ENCODE results near the gene GLYAT. TPM values are rescaled to one million over a fixed set of nuclear protein-coding genes. Genes with fewer than 3 reads are reported as not detected.
A peak's percentile ranks its signal among the peaks of the same experiment; 100 is the strongest.

Gene GLYAT
- total and polyA plus RNA-seq, 2 of the 8 experiments (the other 6 are each of a cell fraction or from before 2014, with no cell fraction given) = not detected

GRCh38 chr11:58744988-58745704, 13.4 kb upstream of the GLYAT start:
- no peak overlapping the region for H2BK5ac ChIP-seq (ENCODE audit: low read depth, low read length)
- ChIA-PET POLR2A (ENCODE audit: partially characterized antibody) (no interaction called here), CTCF (ENCODE audit: partially characterized antibody) (no interaction called here)
- no peak overlapping the region for H3K14ac ChIP-seq (ENCODE audit: insufficient read length)
- no peak overlapping the region for H4K5ac ChIP-seq (ENCODE audit: insufficient read length, low read depth, low read length)
- no peaks in the 10 kb centered on the region for H4K20me1 ChIP-seq (replicated peaks in 1 of 2; ENCODE audit: control insufficient read depth in 1 of 2, insufficient read depth in 2 of 2, low read length in 2 of 2)
- no peaks in the 10 kb centered on the region for H3K27me3 ChIP-seq (replicated peaks in 1 of 4; ENCODE audit: control insufficient read depth in 3 of 4, extremely low read depth in 1 of 4, insufficient read depth in 3 of 4, low read length in 3 of 4)
- H2BK120ac ChIP-seq (replicated peaks; ENCODE audit: low read depth, low read length) = no peak overlapping the region
- H4K91ac ChIP-seq (replicated peaks; ENCODE audit: insufficient read length, low read length) = no peak overlapping the region
- no peak for DNase-seq (ENCODE audit: low read depth in 1 of 2, low spot score in 2 of 2)
- no peak overlapping the region for H3K27ac ChIP-seq (ENCODE audit: low read depth, low read length)
- no peak overlapping the region for H2AK5ac ChIP-seq (ENCODE audit: low read depth, low read length)
- H2BK20ac ChIP-seq (ENCODE audit: low read length) = no peak overlapping the region
- H3K4me3 ChIP-seq (ENCODE audit: extremely low read depth in 1 of 4, insufficient read depth in 2 of 4, low read depth in 3 of 4, low read length in 4 of 4) = no peak overlapping the region
- no peak overlapping the region for H3K56ac ChIP-seq (replicated peaks; ENCODE audit: insufficient read length, low read depth, low read length)
- no peaks in the 10 kb centered on the region for H3K79me1 ChIP-seq (ENCODE audit: low read depth, low read length)
- H3K23ac ChIP-seq (ENCODE audit: insufficient read length) = no peak overlapping the region
- no peak for FAIRE-seq
- no peaks in the 10 kb centered on the region for H3K79me2 ChIP-seq (ENCODE audit: control insufficient read depth in 1 of 2, insufficient read depth in 2 of 2, low read length in 2 of 2)
- H2BK12ac ChIP-seq (ENCODE audit: low read depth, low read length) = no peak overlapping the region
- H4K8ac ChIP-seq (ENCODE audit: extremely low read depth, insufficient read depth, low read length) = no peak overlapping the region
- TF ChIP-seq KDM1A (IDR thresholded peaks at IDR 0.05; ENCODE audit: borderline replicate concordance, low read length) = no peak
- no peak for TF ChIP-seq KDM5A (IDR thresholded peaks at IDR 0.05; ENCODE audit: low read length)
- peak; percentile 58; the same call in 1 of the 2 replicates for TF ChIP-seq SRF (IDR thresholded peaks at IDR 0.05; ENCODE audit: low read depth, low read length)
- TF ChIP-seq JUN (IDR thresholded peaks at IDR 0.05; ENCODE audit: low read depth, low read length) = no peak
- no peaks in the 10 kb centered on the region for H3K36me3 ChIP-seq (ENCODE audit: control insufficient read depth in 2 of 4, insufficient read depth in 4 of 4, low read length in 3 of 4)
- no peak overlapping the region for H3K9ac ChIP-seq (replicated peaks in 1 of 4; ENCODE audit: extremely low read depth in 1 of 4, low read depth in 3 of 4, low read length in 3 of 4)
- no peak overlapping the region for H2BK15ac ChIP-seq (ENCODE audit: low read length)
- H3K18ac ChIP-seq (ENCODE audit: extremely low read depth, low read length) = no peak overlapping the region
- no peak overlapping the region for H3K4me2 ChIP-seq (ENCODE audit: insufficient read depth in 1 of 2, low read depth in 2 of 2, low read length in 2 of 2)
- no peak overlapping the region for H3K4ac ChIP-seq (replicated peaks; ENCODE audit: insufficient read length, low read depth, low read length)
- peaks cover 51% of the 10 kb centered on the region in 2 experiments for H3K9me3 ChIP-seq (ENCODE audit: insufficient read depth in 2 of 2, low read depth in 1 of 2, low read length in 1 of 2)
- no peaks in the 10 kb centered on the region for H3K4me1 ChIP-seq (replicated peaks in 1 of 4; ENCODE audit: control insufficient read depth in 3 of 4, insufficient read depth in 4 of 4, low read length in 3 of 4)
- H2AFZ ChIP-seq (ENCODE audit: low read length) = no peak overlapping the region
- H3K23me2 ChIP-seq (ENCODE audit: low read depth, low read length) = no peaks in the 10 kb centered on the region

All from H1 (cell line).